NCI-H1048 (cell line): Measurements from ENCODE around the gene IL17REL.

Experiments used
- DNase-seq: peaks from one replicate; lab custom pipeline; 2025; lab: John Stamatoyannopoulos, UW

Gene IL17REL

GRCh38 chr22:49966774-49967705 lies 45.5 kb downstream of the IL17REL start:
- no peak for DNase-seq

- no peak for DNase-seq
Measured at GRCh38 chr22:49966041-49966773, 46.4 kb downstream of the IL17REL start.

- no peak for DNase-seq
Measured at GRCh38 chr22:49965091-49966040, 47.2 kb downstream of the IL17REL start.

- DNase-seq = no peak
Measured at GRCh38 chr22:49964136-49965090, 48.2 kb downstream of the IL17REL start.

GRCh38 chr22:49963647-49964026 lies 48.9 kb downstream of the IL17REL start:
- no peak for DNase-seq

GRCh38 chr22:49962751-49963646 lies 49.6 kb downstream of the IL17REL start:
- no peak for DNase-seq

GRCh38 chr22:49962012-49962750 lies 50.4 kb downstream of the IL17REL start:
- peak; percentile 59 for DNase-seq

- DNase-seq = no peak
Measured at GRCh38 chr22:49961601-49962011, 51.0 kb downstream of the IL17REL start.

GRCh38 chr22:49961005-49961600 lies 51.5 kb downstream of the IL17REL start:
- no peak for DNase-seq

- DNase-seq = peak; percentile 92
Measured at GRCh38 chr22:49960159-49961004, 52.2 kb downstream of the IL17REL start, which contains the start of gene PIM3. TSS of gene PIM3 (plus strand) at chr22:49960772. CDS start at chr22:49960948, 176 bp downstream.

GRCh38 chr22:49959782-49960158 lies 52.8 kb downstream of the IL17REL start:
- DNase-seq = no peak

- DNase-seq = no peak
Measured at GRCh38 chr22:49958931-49959781, 53.4 kb downstream of the IL17REL start.

- DNase-seq = no peak
Measured at GRCh38 chr22:49958366-49958921, 54.1 kb downstream of the IL17REL start.

- DNase-seq = no peak
Measured at GRCh38 chr22:49957826-49958365, 54.7 kb downstream of the IL17REL start.

GRCh38 chr22:49956914-49957825 lies 55.4 kb downstream of the IL17REL start:
- no peak for DNase-seq
